ENCODE results near the gene SLC38A2.
A peak's percentile ranks its signal among the peaks of the same experiment; 100 is the strongest.

The SLC38A2 gene

DNA sequence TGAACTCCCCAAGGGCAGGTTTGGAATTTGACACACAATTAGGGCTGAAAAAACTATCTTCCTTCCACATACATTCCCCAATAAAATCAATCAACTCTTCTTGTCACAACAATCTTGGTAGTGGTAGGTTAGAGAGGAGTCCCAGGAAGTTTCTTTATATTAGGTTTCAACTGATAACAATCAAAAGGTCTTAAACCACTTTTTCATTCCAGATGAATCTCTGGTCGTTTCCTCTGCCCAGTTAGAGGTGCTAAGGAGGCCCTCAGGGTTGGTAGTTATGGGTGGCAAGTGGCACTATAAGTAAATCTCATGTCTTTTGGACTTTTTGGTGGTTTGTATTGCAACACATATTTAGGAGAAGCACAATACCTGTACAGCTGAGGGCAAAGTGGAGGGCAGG, 1.7 kb upstream of the SLC38A2 start:
- no peak for DNase-seq (ENCODE audit: low spot score)

DNA sequence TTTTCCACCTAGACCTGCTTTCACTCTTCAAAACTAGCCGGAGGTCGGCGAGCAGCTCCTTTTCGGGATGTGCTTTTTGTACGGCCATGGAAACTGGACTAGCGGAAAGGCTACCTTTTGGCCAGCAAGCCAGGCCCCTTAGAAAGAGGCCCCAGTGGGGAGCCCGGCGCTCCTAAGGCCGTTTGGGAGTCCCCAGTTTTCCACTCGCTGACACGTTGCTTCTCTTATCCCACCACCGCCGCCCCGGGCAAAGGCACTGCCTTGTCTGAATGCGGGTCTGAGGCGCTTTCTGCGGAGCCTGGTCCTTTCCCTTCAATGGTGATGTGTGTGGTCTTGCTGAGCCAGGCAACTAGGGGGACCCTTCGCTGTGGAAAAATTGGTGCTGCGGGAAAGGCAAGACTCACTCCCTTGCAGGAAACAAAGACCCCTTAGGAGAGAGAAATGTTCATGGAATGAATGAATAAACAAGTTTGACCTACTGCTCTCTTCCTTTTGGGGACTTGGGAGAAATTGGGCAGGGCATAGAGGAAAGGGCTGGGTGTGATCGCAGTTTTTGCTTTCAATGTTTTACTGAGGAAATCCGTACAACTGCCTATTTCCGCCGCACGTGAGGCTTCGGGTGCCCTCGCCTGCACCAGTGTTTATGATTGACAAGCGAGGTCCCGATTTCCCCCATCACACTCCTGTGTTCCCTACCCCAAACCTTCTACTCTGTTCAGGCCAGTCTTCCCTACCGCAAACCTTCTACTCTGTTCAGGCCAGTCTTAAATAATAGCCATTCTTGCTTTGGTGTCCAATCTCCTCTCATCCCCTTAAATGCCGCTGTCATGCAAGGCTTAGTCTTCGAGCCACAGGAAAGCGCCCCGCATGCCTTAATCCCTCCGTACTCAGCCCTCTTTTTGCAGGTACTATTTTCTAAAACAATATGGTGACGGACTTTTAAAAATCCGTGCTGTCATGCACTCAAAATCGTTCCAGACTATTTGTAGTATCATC, 1.0 kb upstream of the SLC38A2 start:
- DNase-seq (ENCODE audit: low spot score) = peak; percentile 31

DNA sequence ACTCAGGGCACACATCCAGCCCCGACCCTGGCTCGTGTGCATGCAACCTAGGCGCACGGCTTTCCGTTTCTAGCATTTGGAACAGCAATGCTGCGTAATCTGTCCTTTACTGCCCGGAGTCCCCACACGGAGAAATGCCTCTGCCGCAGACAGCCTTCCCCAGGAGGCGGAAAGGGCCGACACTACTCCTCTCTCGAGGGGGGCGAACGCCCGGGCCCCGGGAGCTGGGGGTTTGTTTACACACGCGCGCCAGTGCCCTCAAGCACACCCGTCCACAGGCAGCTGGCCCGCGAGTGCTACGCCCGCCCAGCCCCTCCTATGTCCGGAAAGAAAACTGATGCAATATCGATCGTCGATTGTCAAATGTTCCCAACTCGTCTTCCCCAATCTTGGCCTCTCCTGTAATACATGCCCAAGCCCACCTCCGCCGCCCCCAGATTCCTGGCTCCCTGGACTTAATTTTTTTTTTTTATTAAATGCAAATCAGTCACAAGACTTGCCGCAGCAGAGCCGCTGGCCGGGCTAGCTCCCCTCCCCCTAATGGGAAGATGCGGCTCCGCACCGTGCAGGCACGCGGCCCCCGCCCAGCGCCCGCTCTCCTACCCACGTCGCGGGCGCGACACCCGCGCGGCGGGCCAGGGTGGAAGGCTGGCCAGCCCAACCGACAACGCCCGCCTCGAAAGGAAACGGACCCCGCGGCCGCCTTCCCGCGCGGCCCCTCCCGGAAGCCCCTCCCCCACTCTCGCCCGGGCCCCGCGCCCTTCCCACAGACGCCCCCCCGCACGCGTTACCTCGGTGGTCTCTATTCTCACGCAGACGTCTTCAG, 642 bp downstream of the SLC38A2 start:
- peak; percentile 39 for DNase-seq (ENCODE audit: low spot score)

DNA sequence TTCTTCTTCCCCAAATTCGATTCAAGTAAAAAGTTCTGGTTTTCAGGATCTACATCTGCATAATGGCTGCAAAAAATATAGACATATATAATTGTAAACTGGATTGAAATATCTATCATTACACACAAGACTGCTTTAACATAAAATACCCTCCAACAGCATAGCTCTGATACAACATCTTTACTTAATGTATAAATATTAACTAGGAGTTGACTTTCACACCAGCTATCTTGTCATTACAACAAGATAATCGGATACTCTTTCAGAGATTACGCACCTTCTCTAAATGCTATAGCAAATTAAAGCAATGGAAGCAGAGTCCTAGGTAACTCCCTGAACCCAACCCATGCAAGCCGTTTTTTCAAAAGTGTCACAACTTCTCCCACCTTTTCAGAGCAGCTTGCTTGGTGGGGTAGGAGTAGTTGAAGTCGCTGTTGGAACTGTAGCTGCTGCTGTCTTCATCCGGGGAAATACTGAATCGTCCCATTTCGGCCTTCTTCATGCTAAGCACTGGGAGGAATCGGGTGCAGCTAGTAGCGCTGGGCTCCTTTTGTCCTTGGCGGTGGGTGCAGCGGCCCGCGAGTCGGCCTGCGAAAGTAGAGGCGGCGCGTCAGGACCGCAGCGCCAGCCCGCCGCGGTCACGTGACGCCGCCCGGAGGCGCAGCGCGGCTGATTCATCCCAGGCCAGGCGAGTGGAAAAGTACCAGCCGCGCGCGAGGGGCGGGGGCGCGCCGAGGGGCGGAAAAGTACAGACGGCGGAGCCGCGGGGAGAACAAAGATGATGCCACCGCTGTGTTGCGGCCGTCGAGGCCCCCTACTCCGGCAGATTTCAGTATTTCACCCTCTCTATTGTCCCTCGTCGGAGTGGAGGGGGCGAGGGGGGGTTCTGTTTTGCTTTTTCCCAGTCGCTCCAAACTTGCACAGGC, 1.5 kb downstream of the SLC38A2 start:
- peak; percentile 92 for DNase-seq (ENCODE audit: low spot score)

DNA sequence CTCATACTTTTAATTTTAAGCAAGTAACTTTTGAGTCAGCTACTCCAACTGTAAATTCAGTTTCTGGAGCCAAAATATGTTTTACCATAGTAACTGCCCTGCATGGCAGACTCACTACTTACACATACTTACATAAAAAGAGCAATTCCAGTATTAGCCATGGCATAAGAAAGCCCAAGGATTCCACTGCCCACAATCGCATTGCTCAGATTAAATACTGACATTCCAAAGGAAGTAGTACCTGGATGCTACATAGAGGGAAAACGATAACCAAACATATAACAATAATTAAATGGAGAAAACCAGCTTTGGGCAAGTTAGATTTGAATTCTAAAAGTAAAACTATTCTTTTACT, 2.2 kb downstream of the SLC38A2 start:
- DNase-seq (ENCODE audit: low spot score) = no peak

DNA sequence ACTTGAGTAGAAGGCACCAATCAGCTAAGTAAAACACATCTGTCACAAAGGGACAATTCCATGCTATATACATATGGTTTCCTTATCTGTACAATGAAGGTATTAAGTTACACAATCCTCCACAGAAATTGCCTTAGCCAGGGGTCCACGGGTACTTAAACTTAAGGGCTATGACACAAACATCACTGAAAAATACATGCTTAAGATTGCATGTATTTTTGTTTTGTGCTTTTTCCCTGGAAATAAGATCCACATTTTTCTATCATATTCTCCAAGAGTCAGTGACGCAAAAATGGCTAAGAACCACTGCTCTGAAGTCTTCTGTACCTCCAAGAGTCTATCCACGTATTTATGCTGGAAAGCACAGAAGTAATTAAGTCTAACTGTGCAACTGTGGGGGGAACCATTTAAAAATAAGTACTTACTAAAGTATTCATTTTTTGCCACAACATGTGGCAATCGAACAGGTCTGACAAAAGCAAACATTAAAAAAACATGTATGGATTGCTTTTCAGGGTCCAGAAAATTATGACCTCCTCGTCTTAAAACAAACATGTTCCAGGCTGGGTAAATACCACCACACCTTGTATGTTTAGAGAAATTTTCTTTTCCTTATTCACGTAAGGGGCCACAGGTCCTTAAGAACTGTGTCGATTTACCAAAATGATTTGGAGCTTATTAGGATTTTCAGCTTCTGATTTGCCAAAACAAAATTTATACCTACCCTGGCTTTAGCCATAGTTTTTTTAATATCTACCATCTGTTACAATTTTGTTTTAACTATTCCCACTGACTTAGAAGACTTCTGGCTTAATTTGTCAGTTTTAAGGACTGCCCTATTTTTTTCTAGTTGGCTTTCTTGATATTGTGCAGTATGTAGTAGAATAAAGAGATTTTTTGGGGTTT, 2.8 kb downstream of the SLC38A2 start:
- no peak for DNase-seq (ENCODE audit: low spot score)

DNA sequence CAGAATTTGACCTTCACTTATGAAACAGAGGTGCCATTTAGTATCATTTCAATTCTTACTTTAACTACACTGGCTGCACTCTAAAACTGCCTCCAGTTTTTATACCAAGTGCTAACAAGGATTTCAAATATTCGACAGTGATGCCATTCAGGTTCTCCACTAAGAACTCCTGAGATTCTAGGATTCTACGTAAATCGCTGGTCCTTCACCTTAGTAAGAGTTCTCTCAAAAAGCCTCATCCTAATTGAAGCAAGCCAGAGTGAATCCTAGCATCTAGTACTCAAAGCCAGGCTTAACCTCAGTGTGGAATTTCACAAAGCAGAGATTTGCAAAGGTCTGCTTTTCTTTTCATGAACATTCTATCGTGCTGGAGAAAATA, 3.5 kb downstream of the SLC38A2 start:
- DNase-seq (ENCODE audit: low spot score) = no peak

DNA sequence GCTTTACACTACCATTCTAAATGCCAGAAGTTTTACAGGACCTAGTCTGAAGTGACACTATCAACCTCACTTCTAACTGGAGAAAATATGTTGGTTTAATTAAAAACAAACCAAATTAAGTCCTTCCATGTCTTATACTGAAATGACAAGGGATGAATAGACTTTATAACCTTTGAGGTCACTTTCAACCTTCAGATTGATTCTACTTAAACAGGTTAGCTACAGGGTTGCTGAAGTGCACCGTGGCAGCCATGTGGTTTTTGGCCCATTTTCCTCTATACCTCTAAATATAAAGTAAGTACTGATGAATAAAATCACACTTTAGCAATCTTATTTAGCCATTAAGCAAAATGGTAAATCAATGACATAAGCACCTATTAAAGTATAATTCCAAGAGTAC, 3.9 kb downstream of the SLC38A2 start:
- no peak for DNase-seq (ENCODE audit: low spot score)

DNA sequence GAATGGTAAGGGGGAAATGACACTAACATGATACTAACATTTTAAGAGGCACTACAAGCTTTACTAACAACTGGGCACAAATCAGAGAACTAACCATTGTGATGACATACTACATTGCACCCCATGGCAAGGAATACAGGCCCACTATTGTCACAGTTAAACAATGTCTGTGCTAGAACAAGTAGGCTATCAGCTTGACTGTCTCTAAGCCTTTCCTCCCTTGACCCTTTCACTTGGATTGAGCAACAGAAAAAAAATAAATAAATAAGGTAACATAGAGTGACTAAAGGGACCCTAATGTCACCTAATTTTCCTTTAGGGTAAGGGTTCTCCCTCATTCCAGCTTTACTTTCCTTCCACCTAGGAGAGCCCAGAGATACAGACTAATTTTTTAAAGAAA, 4.4 kb downstream of the SLC38A2 start:
- no peak for DNase-seq (ENCODE audit: low spot score)

DNA sequence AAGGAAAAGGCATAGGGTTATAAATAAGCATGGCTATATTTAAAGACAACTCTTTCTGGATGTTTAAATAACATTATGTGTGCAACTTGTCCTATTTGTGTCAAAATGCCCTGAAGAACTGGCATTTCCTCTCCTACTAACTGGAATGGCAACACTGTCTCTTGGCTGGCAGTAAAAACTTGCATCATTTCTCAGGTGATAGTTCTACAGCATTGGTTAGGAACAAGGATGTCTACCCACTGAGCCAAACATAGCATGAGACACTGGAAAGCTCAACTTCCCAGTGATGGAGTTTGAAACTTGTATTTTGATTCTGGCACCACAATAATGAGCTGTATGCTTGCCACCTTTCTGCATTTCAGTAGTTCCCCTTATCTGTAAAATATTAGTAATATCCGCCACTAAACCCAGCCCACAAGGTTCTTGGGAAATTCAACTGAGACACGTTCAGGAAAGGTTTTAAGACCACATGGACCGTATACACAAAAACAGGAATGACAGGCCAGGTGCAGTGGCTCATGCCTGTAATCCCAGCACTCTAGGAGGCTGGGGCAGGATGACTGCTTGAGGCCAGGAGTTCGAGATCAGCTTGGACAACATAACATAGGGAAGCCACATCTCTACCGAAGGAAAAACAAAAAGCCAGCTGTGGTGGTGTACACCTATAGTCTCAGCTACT, 5.1 kb downstream of the SLC38A2 start:
- no peak for DNase-seq (ENCODE audit: low spot score)

DNA sequence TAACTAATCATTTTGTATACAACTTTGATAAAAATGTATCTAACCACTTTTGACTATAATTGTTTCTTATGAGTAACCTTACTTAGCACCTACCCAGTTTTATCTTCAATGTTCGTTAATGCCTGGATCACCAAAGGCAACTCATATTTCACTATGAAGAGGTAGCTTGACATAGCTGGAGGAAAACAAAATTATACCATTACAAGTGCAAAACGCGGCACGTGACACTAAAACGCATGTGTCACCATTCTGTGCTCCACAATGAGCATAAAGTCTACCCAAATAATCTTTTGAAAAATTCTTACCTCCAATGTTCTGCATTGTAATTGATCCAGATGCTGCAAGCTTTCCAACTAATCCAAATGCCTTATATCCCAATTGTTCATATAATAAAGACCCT, 5.8 kb downstream of the SLC38A2 start:
- DNase-seq (ENCODE audit: low spot score) = no peak

DNA sequence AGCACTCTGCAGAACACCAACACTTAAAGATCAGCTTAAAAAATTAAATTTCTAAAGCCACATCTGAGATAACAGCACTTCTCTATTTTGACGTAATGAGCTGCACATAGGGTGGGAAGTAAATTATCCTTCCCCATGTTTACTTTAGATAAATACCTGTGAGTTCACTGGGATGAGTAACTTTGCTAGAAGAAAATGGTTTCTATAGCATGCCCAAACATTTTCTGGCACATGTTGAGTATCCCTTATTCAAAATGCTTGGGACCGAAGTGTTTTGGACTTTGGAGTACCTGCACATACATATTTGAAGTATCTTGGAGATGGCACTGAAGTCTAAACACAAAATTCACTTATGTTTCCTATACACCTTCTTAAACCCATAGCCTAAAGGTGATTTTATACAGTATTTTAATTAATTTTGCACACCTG, 6.6 kb downstream of the SLC38A2 start:
- no peak for DNase-seq (ENCODE audit: low spot score)

DNA sequence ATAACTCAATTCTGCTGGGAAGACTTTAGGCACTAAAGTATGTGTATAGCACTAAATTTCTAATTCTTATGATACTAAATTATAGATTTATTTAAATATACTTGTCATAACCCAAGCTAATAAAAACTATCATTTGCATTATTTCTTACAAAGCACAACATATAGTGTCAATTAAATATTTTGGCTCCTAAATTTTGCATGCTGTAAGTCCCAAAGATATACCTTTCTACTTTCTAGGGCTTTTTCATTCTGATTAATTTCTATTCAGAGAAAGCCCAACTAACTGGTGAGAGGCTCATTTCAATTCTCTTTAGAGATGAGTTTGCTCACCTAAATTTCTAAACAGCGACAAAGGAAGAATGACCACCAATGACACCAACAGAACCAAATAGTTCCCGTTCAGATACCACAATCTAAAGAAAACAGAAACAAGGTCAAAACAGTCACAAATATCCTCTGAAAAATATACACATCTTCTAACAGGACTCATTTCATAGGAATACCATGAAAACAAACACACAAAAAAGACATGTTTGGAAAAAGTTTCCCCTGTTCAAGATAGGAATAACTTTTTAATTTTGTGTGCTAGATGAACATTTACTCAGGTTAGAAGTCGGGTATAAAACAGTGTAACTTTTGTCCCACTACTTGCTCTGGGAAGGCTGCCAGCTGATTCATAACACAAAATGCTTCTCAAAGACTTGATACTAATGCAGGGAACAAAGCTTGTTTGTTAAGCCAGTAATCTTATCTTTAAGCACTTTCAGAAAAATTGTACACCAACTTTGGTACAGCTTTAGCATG, 7.6 kb downstream of the SLC38A2 start:
- DNase-seq (ENCODE audit: low spot score) = no peak

DNA sequence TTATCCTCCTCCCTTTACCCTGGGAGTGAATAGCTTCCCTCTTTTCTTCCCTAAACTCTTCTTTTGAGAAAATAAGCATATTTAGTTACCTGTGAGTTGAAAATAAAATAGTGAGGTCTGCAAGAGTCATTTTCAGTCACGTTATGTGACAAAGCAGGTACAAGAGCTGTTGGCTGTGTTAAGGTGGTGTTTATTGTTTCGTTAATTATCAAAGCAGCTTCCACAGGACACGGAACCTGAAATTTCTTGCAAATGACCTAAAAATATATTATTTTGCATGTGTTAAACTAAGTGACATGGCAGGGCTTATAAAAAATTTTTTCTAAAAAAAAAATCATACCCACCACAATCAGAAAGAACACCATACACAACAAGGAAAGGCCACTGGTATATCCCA, 8.3 kb downstream of the SLC38A2 start:
- no peak for DNase-seq (ENCODE audit: low spot score)

DNA sequence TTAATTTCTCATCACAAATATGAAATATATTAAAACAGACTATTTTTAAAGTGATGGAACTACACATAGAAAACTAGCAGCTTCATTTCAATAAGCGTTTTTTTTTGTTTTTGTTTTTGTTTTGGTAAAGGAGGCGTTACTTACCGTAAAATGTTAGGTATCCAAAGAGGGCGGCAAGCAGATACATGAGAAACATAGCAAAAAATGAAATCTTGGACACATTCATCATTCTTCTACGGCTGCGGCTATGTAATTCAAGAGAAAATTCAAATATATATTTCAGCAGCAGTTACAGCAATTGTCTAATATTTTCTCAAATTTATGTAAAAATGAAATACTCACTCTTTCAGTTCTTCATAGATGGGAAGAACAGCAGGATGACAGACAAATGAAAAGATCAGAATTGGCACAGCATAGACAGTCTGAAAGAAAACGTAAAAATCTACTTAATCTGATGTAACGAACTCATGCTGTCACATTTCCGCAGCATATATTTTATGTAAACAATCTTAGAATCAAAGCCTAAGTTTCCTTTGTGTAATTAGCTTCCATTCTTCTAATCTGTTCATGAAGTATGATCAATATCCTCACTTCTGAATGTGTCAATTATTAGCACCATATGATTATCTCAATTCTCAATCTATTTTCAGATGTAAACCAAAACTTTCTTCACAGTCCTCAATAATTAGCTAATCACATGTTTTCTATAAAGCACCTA, 8.8 kb downstream of the SLC38A2 start:
- no peak for DNase-seq (ENCODE audit: low spot score)

DNA sequence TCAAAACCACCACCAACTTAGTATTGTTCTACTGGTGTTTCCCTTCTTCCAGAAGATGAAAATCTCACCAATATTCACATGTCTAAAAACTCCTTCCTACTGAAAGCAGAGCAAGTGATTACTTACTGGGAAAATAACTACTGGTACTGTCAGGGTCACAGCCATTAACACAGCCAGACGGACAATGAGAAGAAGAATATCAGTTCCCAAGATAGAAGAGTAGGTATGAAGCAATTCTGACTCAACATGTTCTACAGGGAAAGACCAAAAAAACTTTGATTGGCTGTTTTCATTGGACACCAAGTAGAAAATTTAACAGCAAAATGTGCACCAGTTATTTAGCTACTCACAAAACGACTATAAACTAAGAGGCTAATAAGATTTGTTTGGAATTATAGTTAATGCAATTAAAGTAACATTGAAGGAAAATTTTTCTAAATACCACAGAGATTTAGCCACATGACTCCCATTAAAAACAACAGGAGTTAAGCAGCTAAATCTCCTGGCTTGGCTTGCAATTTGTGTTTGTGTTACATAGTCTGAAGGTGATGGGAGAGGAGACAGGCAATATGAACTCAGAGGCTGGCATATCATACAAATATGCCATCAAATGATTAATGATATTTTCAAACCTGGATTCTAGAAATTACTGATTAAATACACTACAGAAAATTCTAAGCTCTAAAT, 9.5 kb downstream of the SLC38A2 start:
- no peak for DNase-seq (ENCODE audit: low spot score)

DNA sequence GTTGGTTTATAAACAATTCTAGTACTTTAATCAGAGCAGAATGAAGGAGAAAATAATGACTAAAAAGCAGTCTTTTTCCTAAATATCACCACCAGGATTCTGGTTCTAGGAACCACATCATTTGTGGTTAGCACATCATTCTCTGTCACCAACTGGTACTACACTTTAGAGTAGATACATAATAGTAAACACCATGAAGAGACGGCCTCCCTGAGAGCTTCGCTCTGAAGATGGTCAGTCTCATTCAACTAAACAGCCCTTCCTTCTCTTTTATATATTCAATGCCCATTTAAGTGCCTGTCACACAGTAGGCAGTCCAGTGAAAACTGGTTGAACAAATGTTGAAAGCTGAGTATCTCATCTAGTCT, 10.9 kb downstream of the SLC38A2 start:
- no peak for DNase-seq (ENCODE audit: low spot score)

DNA sequence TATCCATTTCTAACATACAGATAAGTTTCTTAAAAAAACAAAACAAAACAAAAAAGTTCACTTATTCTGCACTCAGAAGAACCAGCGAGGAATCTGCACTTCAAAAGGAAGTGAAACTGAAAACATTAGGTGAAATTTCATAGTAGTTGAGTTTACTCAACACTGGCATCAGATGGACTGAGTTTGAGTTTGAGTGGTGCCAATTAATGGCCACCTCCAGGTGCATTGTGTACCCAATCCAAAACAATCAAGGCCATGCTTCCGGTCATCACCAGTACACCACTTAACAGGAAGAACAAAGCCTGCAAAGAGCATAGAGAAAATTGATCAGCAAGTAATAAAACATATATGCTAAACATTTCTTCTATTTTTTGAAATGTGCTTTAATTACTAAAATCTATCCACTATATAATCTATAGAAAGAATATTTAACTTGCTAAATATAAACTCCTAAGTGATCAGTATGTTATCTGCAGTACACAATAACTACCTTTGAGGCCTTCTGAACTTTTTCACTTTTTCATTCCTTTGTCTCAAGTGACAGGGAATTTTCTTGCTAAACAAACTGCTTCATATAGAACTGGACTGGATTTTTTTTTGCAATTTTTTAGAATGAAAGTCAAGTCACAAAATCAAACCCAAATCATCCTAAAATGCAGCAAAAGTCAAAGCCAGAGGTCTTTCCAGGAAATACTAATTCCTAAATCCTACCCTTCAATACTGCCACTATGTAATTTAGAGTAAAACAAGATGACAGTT, 11.5 kb downstream of the SLC38A2 start:
- DNase-seq (ENCODE audit: low spot score) = no peak

Measured in CD4-positive, alpha-beta T cell treated with Interleukin-2 at 100 ng/mL for 4 hours (primary cell).